Heart left ventricle (tissue), 13 donors: ENCODE measurements around the gene LYRM4.

Experiments
- CTCF ChIP-seq, 12 donors: fragments of 200-600 bp; sonication (generic) in 4 of 12; IDR thresholded peaks; one replicate each; pipeline versions ENCODE4 v1.5.0 to v1.8.0; 2018 to 2022; ENCODE audit warnings: antibody characterized with exemption in 12 of 12, mild to moderate bottlenecking in 5 of 12
- POLR2A ChIP-seq, 2 donors: fragments of 450-650 bp; IDR thresholded peaks; one replicate each; pipeline ENCODE4 v1.6.1; 2017; ENCODE audit warnings: antibody characterized with exemption in 2 of 2, mild to moderate bottlenecking in 2 of 2, moderate library complexity in 2 of 2
- donor health status: ischemic (EF 13 %, LVEDD 7.1; RV severe dilation, severe dysfunction).
- donor health status: DM: no; HTN: yes; CAD: no.
- donor health status: DM: no; HTN: no; CAD: no.
- donor health status: ischemic (EF 25% LVEDD 6.9; RV normal size, moderate dysfunction).
- donor health status: ischemic (EF 25% LVEDD 5.7; RV mildly dilated, moderate dysfunction).
- donor health status: ischemic (EF 35%, LVEDD 5.7; RV mildly dilated, moderate dysfunction).
- donor health status: nonischemic (EF 11% LVEDD 7.7; RV severe dilation, severe dysfunction).
- donor health status: DM: yes; HTN: yes; CAD: no.
- donor health status: PGD.
- donor health status: ischemic (EF 29% LVEDD 5.4; RV normal size, mild dysfunction).
- donor health status: nonischemic (EF 23%, LVEDD 6.1; RV moderate dilation, normal function).

- TF ChIP-seq CTCF (IDR thresholded peaks at IDR 0.05) (no peak), POLR2A (IDR thresholded peaks at IDR 0.05) (no peak)
These were observed 70.2 kb downstream of the LYRM4 start for GRCh38 chr6:5190507-5190906.
